Chondrocyte (in vitro differentiated cells): ENCODE results near the gene RHBDF2. TPM values are rescaled to one million over a fixed set of nuclear protein-coding genes. Genes with fewer than 3 reads are reported as not detected.

Experiments
- DNase-seq: peaks from one replicate; pipeline ENCODE4 v3.0.0; 2021; ENCODE audit warnings: mixed read lengths, low spot score
- H3K27ac Mint-ChIP-seq: one replicate; pipeline ENCODE4 v1.8.0; 2021; ENCODE audit warnings: mild to moderate bottlenecking, moderate library complexity, mixed read lengths; ENCODE audit not compliant: unreplicated experiment
- H3K27me3 Mint-ChIP-seq: 2 replicates; pipeline ENCODE4 v1.8.0; 2021; ENCODE audit warnings: low read depth, mixed read lengths
- H3K36me3 Mint-ChIP-seq: 2 replicates; pipeline ENCODE4 v1.8.0; 2021; ENCODE audit warnings: low read depth, mixed read lengths
- H3K4me1 Mint-ChIP-seq: 2 replicates; pipeline ENCODE4 v1.8.0; 2021; ENCODE audit warnings: low read depth, mild to moderate bottlenecking, mixed read lengths
- H3K4me3 Mint-ChIP-seq: one replicate; pipeline ENCODE4 v1.8.0; 2021; ENCODE audit warnings: mild to moderate bottlenecking, moderate library complexity, mixed read lengths; ENCODE audit not compliant: unreplicated experiment
- H3K9me3 Mint-ChIP-seq: 2 replicates; pipeline ENCODE4 v1.8.0; 2021; ENCODE audit warnings: low read depth, mixed read lengths
- total RNA-seq: library from RNA; stranded (reverse); gene quantifications from 3 replicates; pipeline ENCODE4 v1.2.1, GENCODE V29; 2021
- TF ChIP-seq, protein P1 (sequence below): fragments of 200-600 bp; sonication (generic); IDR thresholded peaks from 2 replicates; pipeline ENCODE4 v1.5.0; 2021; ENCODE audit warnings: antibody characterized with exemption, mild to moderate bottlenecking, moderate library complexity

RHBDF2 gene
- total RNA-seq, 1 donor from 2014 or later = 5.4 TPM

DNA sequence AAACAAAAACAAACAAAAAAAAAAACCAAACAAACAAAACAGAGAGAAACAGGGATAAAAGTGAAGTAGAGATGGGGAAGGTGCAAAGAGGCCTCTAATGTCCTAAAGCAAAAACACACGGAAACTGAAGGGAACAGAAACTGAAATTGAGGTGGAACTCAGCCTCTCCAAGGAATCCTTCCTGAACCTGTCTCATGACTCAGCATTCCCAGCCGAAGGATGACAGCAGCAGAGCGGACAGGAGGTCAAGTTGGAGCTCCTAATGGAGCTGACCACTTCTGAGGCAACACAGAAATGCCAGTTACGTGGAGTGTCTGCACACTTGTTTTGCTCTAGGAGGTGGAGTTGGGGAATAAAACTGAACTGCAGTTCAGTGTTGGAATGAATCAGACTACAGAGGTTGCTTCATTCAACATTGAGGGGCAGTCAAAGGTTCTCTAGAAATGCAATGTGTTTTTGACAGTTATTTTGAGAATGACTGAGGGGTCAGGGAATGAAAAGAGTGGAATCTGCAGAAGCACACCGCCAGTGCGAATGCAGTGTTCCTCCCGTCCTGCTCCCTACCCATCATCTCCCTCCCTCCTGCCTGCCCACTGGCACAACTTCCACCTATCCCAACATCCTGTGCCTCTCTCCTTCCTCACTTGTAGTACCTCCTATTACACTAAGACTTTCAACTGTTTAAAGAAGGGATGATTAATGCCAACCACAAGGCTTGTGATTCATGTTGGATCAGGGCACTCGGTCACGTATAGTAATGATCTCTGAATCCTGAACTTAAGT, 54.6 kb downstream of the RHBDF2 start:
- H3K4me3 Mint-ChIP-seq = peak overlapping the region; percentile 37
- H3K4me1 Mint-ChIP-seq = peaks cover 83% of the 10 kb centered on the region
- H3K27me3 Mint-ChIP-seq = no peaks in the 10 kb centered on the region
- H3K9me3 Mint-ChIP-seq = no peaks in the 10 kb centered on the region
- no peak for DNase-seq
- no peaks in the 10 kb centered on the region for H3K36me3 Mint-ChIP-seq
- TF ChIP-seq, protein P1, sequence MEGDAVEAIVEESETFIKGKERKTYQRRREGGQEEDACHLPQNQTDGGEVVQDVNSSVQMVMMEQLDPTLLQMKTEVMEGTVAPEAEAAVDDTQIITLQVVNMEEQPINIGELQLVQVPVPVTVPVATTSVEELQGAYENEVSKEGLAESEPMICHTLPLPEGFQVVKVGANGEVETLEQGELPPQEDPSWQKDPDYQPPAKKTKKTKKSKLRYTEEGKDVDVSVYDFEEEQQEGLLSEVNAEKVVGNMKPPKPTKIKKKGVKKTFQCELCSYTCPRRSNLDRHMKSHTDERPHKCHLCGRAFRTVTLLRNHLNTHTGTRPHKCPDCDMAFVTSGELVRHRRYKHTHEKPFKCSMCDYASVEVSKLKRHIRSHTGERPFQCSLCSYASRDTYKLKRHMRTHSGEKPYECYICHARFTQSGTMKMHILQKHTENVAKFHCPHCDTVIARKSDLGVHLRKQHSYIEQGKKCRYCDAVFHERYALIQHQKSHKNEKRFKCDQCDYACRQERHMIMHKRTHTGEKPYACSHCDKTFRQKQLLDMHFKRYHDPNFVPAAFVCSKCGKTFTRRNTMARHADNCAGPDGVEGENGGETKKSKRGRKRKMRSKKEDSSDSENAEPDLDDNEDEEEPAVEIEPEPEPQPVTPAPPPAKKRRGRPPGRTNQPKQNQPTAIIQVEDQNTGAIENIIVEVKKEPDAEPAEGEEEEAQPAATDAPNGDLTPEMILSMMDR = no peak
- peak overlapping the region; percentile 95 for H3K27ac Mint-ChIP-seq

DNA sequence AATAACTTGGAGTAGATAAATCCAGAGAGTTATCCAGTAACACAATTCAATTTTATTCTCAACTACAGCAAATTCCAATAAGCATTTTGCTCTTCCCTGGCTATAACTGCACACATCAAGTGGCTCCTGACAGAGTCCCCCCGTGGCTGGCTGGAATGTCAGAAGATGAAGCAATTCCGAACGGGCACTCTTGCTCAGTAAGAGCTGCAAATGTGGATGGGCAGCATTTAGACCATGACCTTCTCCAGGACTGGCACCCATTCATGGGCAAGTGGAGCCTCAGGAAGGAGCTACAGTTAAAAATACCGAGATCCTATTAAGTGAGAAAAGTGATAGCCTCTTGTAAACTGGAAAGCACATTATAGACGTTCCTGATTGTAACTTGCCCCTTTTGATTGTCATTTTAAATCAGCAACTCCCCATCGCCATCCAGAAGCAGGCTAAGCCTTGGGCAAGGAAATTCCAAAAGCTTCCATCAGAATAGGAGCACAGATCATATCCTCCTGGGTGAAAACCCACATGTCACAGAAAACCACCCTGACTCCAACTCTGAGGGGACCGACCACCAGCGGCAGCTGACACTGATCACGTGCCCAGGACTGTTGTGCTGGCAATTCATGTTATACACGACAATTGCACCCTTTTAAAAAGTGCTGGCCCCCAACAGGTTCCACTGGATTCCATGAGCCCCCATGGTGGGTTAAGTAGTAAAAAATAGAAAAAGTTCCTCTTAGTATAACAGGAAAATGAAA, 55.4 kb downstream of the RHBDF2 start:
- TF ChIP-seq, protein P1 = no peak
- H3K36me3 Mint-ChIP-seq = no peaks in the 10 kb centered on the region
- peaks cover 75% of the 10 kb centered on the region for H3K4me1 Mint-ChIP-seq
- peak overlapping the region; percentile 37 for H3K4me3 Mint-ChIP-seq
- H3K27me3 Mint-ChIP-seq = no peaks in the 10 kb centered on the region
- DNase-seq = no peak
- peak overlapping the region; percentile 95 for H3K27ac Mint-ChIP-seq
- no peaks in the 10 kb centered on the region for H3K9me3 Mint-ChIP-seq

DNA sequence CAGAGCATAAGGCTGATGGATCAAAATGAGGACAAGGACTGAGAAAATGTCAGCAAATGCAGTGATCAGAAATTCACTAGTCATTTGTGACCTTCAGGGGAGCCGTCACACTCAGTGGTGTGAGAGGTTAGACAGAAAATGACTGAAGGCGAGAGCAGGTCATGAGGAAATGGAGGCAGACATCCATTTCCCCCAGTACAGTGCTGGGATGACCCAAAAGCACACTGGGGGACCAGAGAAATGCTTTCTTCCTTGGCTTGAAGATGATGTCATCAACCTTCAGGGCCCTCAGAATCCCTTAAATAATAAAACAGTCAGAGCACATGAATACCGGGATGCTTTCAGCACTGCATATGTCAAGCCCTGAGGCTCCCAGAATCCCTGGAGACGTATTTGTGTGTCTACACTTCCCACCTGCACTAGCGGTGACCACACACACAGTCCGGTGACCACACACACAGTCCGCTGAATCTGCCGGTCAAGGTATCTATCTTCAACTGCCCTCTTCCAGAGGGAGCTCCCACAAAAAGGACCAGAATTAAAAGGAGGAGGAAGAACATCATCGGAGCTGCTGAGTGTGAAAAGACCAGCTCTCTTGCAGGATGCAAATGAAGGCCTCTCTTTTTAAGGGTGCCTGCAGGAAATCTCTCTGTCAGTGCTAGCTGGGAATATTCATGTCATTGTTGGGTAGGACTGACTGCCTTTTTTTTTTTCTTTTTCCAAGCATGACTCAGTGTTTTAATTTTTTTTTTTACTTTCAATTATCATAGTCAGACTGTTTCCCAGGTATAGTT, 56.5 kb downstream of the RHBDF2 start:
- Mint-ChIP-seq H3K36me3 (no peaks in the 10 kb centered on the region), H3K9me3 (no peaks in the 10 kb centered on the region), H3K27me3 (no peaks in the 10 kb centered on the region), H3K4me3 (no peak overlapping the region), H3K27ac (peak overlapping the region; percentile 95), H3K4me1 (peaks cover 67% of the 10 kb centered on the region)
- DNase-seq = no peak
- TF ChIP-seq, protein P1 = no peak

DNA sequence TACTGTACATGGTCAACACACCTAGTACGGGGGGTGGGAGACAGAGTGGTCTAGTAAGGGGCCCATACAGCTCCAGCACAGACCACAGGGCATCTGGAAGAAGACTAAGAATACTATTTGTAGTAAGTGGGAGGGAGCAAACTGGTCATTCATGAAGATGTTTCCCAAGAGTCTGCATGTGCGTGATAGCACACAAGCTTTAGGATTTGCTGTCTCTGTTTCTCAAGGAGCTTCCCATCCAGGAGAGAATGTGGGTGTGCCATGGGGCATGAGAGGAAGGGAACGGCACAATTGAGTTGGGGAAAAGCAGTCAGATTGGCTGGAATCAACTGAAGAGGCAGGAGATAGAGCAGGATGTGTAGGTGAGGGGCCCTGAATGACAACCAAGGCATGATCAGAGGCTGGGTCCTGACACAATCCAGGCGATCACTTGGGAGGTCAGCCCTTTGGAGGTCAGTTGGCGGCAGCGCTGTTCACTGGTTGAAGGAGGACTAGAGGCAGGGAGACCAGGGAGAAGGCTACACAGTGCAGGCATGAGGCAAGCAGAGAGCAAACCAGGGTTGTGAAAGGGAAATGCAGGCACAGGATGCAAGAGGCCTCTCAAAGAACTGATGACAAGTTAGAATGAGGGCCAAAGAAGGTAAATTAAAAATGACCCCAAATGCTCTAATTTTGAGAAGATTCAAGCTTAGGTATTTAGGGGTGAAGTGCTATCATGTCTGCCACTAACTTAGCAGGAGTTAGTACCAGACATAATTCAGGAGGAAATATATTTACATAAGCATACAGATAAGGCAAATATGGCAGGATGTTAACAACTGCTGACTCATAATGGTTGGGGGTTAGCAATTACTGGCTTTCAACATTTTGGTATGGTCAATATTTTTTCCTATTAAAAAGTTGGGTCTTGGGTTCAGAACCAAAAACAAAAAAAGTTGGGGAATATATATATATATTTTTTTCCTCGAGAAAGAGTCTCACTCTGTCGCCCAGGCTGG, 58.6 kb downstream of the RHBDF2 start:
- H3K9me3 Mint-ChIP-seq = no peaks in the 10 kb centered on the region
- H3K27me3 Mint-ChIP-seq = no peaks in the 10 kb centered on the region
- TF ChIP-seq, protein P1 = no peak
- peaks cover 51% of the 10 kb centered on the region for H3K4me1 Mint-ChIP-seq
- no peak for DNase-seq
- H3K4me3 Mint-ChIP-seq = no peak overlapping the region
- H3K27ac Mint-ChIP-seq = no peak overlapping the region
- H3K36me3 Mint-ChIP-seq = no peaks in the 10 kb centered on the region
